ENCODE data around the gene CAMK2A.

CAMK2A gene

DNA sequence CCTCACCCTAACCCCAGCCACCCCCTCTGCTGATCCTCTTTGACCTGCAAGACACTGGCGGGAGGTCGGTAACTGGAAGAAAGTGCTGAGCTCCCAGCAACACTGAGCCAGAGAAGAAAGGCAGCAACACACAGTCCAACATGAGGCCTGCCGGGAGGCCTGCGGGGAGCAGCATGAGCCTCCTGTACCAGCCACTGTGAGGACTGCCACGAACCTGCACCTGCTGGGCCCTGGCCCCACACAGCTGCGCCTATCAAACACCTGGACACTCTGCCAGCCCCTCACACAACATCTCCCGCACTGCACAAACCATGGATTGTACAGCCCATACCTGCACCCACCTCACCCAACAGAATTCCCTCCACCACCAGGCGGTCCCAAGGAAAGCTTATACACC is 18.3 kb downstream of the CAMK2A start:
- no peaks in the 10 kb centered on the region for H4K20me1 ChIP-seq (ENCODE audit: low read depth, low read length)
- H2AFZ ChIP-seq (ENCODE audit: low read depth, low read length, severe bottlenecking), result no peak overlapping the region
- H3K27ac ChIP-seq (ENCODE audit: low read depth, low read length), result no peak overlapping the region
- H3K9ac ChIP-seq (ENCODE audit: low read length), result no peak overlapping the region
- no peaks in the 10 kb centered on the region for H3K79me2 ChIP-seq (ENCODE audit: insufficient read depth, low read length)
- TF ChIP-seq EZH2phosphoT487 (conservative IDR thresholded peaks at IDR 0.05; ENCODE audit: low read length), result no peak
- H3K36me3 ChIP-seq (ENCODE audit: low read length), result no peaks in the 10 kb centered on the region
- H3K27me3 ChIP-seq (ENCODE audit: low read length), result no peaks in the 10 kb centered on the region
- no peaks in the 10 kb centered on the region for H3K9me2 ChIP-seq (replicated peaks; ENCODE audit: insufficient read depth, low read length)
- H3K4me2 ChIP-seq (ENCODE audit: low read depth, low read length, poor library complexity, severe bottlenecking), result no peak overlapping the region
- H3K9me3 ChIP-seq (ENCODE audit: insufficient read depth, low read length), result no peaks in the 10 kb centered on the region
- no peak overlapping the region for H3K4me3 ChIP-seq (ENCODE audit: insufficient read depth, low read length, poor library complexity, severe bottlenecking)
- H3F3A ChIP-seq (ENCODE audit: insufficient read depth), result no peaks in the 10 kb centered on the region

DNA sequence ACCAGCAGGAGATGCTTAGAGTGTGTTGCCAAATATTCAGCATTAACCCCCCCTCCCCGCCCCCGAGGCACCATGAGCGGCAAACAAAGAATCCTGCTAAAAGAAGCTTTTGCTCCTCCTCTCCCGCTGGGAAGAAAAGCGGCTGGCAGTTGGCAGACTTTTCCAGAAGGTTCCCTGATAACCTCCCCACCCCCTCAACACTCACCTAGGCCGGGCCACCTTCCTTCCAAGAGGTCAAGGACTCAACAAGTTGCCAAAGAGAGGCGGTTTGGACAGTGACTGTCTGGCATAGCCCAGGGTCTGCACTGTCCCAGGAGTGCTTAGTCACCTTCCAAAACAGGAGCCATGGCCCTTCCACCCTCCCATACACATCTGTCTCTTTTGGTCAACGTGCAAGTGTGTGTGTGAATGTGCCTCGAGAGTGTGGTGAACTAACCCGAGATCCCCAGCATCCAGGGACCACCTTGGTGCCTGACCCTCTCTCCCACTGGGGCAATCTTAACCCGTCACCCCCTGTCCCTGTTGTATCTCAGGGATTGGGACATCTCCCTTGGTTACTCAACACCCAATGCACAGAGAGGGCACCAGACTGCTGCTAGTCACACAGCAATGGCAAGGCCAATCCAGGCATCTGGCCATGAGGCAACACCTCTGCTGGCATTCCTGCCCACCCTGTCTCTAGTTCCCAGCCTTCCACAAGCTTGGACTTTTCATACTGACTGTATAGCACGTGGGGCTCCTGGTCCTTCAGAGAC is 18.9 kb downstream of the CAMK2A start:
- H2AFZ ChIP-seq (ENCODE audit: low read depth, low read length, severe bottlenecking), result no peak overlapping the region
- H3K9ac ChIP-seq (ENCODE audit: low read length), result no peak overlapping the region
- H3F3A ChIP-seq (ENCODE audit: insufficient read depth), result no peaks in the 10 kb centered on the region
- H3K27ac ChIP-seq (ENCODE audit: low read depth, low read length), result no peak overlapping the region
- TF ChIP-seq, protein P1, sequence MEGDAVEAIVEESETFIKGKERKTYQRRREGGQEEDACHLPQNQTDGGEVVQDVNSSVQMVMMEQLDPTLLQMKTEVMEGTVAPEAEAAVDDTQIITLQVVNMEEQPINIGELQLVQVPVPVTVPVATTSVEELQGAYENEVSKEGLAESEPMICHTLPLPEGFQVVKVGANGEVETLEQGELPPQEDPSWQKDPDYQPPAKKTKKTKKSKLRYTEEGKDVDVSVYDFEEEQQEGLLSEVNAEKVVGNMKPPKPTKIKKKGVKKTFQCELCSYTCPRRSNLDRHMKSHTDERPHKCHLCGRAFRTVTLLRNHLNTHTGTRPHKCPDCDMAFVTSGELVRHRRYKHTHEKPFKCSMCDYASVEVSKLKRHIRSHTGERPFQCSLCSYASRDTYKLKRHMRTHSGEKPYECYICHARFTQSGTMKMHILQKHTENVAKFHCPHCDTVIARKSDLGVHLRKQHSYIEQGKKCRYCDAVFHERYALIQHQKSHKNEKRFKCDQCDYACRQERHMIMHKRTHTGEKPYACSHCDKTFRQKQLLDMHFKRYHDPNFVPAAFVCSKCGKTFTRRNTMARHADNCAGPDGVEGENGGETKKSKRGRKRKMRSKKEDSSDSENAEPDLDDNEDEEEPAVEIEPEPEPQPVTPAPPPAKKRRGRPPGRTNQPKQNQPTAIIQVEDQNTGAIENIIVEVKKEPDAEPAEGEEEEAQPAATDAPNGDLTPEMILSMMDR (IDR thresholded peaks at IDR 0.05; ENCODE audit: insufficient read depth, low read length, poor library complexity, severe bottlenecking), result no peak
- no peak for TF ChIP-seq EZH2phosphoT487 (conservative IDR thresholded peaks at IDR 0.05; ENCODE audit: low read length)
- H3K27me3 ChIP-seq (ENCODE audit: low read length), result no peaks in the 10 kb centered on the region
- H3K79me2 ChIP-seq (ENCODE audit: insufficient read depth, low read length), result no peaks in the 10 kb centered on the region
- H4K20me1 ChIP-seq (ENCODE audit: low read depth, low read length), result no peaks in the 10 kb centered on the region
- no peaks in the 10 kb centered on the region for H3K9me2 ChIP-seq (replicated peaks; ENCODE audit: insufficient read depth, low read length)
- H3K4me2 ChIP-seq (ENCODE audit: low read depth, low read length, poor library complexity, severe bottlenecking), result no peak overlapping the region
- H3K36me3 ChIP-seq (ENCODE audit: low read length), result no peaks in the 10 kb centered on the region
- H3K9me3 ChIP-seq (ENCODE audit: insufficient read depth, low read length), result no peaks in the 10 kb centered on the region
- no peak overlapping the region for H3K4me3 ChIP-seq (ENCODE audit: insufficient read depth, low read length, poor library complexity, severe bottlenecking)

DNA sequence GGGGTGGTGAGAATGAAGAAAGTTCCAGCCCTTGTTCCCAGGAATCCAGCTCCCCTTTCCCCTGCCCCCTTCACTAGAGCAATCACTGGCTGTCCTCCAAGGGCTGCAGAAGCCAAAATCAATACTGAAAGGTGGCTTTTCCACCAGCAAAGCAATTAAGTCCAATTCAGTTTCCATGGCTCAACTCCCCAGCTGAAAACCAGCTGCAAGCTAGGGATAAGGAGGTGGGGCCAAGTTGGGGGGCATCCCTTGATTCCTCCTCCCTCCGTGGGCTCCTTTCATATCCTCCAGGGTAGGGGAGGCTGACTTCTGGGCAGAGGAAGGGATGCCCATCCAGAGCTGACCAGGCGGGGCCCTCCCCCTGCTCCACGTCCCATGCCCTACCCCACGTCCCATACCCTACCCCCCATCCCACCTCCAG is 22.7 kb downstream of the CAMK2A start:
- Histone ChIP-seq H3K36me3 (ENCODE audit: low read length) (no peaks in the 10 kb centered on the region), H3F3A (ENCODE audit: insufficient read depth) (no peaks in the 10 kb centered on the region), H4K20me1 (ENCODE audit: low read depth, low read length) (no peaks in the 10 kb centered on the region), H3K4me3 (ENCODE audit: insufficient read depth, low read length, poor library complexity, severe bottlenecking) (no peak overlapping the region), H3K27me3 (ENCODE audit: low read length) (no peaks in the 10 kb centered on the region), H2AFZ (ENCODE audit: low read depth, low read length, severe bottlenecking) (no peak overlapping the region), H3K9me2 (replicated peaks; ENCODE audit: insufficient read depth, low read length) (no peaks in the 10 kb centered on the region), H3K27ac (ENCODE audit: low read depth, low read length) (no peak overlapping the region), H3K79me2 (ENCODE audit: insufficient read depth, low read length) (no peaks in the 10 kb centered on the region), H3K4me2 (ENCODE audit: low read depth, low read length, poor library complexity, severe bottlenecking) (no peak overlapping the region), H3K9me3 (ENCODE audit: insufficient read depth, low read length) (no peaks in the 10 kb centered on the region), H3K9ac (ENCODE audit: low read length) (no peak overlapping the region)
- no peak for TF ChIP-seq EZH2phosphoT487 (conservative IDR thresholded peaks at IDR 0.05; ENCODE audit: low read length)

DNA sequence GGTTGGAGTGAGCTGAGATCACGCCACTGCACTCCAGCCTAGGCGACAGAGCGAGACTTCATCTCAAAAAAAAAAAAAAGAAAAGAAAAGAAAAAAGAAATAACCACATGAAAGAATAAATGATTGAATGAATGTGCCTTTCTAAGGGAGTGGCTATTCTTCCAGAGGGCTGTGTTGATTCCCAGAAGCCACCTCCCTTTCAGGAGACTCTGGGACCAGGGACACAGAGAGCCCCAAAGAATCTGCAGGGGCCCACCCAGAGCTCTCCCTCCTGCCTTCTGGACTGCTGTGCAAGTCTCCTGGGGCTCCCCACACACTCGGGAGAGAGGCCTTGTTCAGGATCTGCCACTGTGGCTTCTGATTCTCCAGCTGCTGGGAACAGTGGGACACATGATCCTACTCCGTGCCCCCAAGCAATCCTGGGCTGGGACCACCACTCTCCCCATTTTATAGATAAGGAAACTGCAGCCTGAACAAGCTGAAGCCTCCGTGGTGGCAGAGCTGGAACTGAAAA is 23.6 kb downstream of the CAMK2A start:
- Histone ChIP-seq H2AFZ (ENCODE audit: low read depth, low read length, severe bottlenecking) (no peak overlapping the region), H3K79me2 (ENCODE audit: insufficient read depth, low read length) (no peaks in the 10 kb centered on the region), H3F3A (ENCODE audit: insufficient read depth) (no peaks in the 10 kb centered on the region), H3K36me3 (ENCODE audit: low read length) (no peaks in the 10 kb centered on the region), H3K9ac (ENCODE audit: low read length) (no peak overlapping the region), H4K20me1 (ENCODE audit: low read depth, low read length) (no peaks in the 10 kb centered on the region), H3K4me3 (ENCODE audit: insufficient read depth, low read length, poor library complexity, severe bottlenecking) (no peak overlapping the region), H3K4me2 (ENCODE audit: low read depth, low read length, poor library complexity, severe bottlenecking) (no peak overlapping the region), H3K9me2 (replicated peaks; ENCODE audit: insufficient read depth, low read length) (no peaks in the 10 kb centered on the region), H3K27ac (ENCODE audit: low read depth, low read length) (no peak overlapping the region), H3K27me3 (ENCODE audit: low read length) (no peaks in the 10 kb centered on the region), H3K9me3 (ENCODE audit: insufficient read depth, low read length) (no peaks in the 10 kb centered on the region)
- no peak for TF ChIP-seq EZH2phosphoT487 (conservative IDR thresholded peaks at IDR 0.05; ENCODE audit: low read length)
- TF ChIP-seq, protein P1 (IDR thresholded peaks at IDR 0.05; ENCODE audit: insufficient read depth, low read length, poor library complexity, severe bottlenecking), result no peak
